ENCODE results near the gene RECQL5.

RECQL5 gene

DNA sequence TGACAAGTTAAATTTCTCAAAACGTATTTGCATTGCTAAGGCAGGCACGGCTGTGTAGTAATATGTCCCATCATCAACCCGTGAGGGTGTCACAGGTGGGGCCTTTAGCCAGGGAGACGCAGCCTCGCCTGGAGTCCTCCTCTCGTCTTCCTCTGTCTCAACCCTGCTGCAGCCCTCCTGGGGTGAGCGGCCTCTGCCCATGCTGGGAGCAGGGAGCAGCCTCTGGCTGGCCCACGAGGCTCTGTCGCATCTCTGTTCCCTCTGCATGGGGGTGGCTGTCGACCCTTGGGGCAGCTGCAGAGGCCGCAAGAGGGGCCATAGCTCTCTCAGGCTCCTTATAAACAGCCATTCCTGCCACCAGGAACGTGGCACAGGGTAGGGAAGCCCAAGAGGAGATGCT is 34.5 kb downstream of the RECQL5 start:
- DNase-seq = no peak

DNA sequence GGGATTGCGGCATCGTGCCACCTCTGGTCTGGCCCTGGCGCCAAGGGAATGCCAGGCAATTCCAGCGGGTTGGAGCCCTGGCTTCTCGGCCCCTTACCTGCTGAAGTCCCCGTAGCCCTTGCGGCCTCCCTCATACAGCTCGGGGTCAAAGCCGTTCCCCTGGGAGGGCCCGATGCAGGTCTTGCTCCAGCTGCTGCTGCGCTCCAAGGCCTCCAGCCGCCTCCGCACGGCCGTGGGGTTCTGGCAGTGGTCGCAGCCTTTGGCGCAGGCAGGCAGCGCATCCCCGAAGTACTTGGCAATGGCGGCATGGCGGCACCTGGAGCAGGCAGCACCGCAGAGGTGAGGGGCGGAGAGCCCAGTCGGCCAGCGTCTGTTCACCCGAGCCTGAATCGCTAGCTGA is 35.6 kb downstream of the RECQL5 start:
- no peak for DNase-seq

DNA sequence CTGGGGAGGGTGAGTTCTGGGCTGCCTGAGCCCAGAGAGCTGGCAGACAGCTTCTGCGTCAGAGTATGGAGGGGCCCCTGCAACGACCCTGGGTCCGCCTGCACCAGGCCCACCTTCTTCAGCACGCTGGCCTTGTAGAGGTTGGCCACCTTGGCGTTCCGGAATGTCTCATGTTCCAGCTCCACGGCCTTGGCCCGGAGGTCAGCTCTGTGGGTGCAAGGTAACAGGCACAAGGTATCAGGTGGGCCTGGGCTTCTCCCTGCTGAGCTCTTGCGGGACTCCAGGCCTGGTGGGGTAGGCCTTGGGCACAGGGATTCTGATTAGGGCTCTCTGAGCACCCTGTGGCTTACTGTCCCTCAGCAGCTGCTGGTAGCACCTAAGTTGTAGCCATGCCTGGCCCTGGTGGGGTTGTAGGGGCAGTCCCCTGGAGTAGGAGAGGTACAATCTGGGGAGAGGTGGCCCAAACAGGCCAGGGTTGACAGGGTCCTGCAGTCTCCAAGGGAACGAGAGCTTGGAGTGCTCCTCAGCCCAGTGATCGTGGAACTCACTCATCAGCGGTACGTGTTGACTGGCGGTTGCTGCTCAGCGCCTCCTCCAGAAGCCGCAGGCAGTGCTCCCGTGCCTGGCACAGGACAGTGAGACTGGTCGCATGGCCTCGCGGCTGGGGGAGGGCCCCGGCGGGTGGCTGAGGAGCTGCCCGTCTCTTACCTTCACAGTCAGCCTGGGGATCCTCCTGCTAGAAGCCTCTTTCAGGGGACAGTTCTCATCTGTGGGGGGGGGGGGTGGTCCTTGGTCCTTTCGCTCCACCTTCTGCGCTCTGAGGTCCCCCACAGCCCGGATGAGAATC is 36.7 kb downstream of the RECQL5 start:
- no peak for DNase-seq

DNA sequence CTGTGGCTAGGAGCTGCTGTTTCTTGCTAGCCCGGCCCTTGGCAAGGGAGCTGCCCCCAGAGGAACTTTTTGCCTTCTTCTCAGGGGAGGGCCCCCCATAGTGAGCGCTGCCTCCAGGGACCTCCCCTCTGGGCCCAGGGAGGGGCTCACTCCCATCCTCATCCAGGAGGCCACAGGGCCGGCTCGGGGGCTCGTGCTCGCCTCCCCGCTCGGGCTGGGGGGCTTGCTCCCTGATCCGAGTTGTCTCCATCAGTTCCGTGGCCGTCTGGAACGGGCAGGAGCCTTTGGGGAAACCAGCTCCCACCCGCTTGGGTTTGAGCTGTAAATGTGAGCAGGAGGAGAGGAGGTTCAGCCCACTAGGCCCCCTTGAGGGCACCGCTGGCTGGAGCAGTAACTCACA is 37.8 kb downstream of the RECQL5 start:
- no peak for DNase-seq

DNA sequence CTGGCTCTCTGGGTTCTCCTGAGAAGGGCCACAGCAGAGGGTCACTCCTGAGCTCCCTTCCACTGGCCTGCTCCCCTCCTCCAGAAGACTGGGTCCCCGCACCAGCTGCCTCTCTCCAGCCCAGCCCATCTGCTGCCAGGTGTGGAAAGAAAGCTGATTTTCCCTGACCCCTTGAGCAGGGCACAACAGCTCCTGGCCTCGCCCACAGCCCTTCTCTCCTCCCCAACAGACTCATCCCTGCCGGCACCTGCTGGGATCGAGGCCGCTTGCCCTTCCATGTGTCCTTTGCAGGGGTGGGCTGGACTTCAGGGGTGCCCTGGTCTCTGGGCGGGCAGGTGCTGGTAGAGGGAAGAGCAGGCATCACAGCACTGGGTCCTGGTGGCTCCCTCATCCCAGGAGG is 38.5 kb downstream of the RECQL5 start:
- no peak for DNase-seq

DNA sequence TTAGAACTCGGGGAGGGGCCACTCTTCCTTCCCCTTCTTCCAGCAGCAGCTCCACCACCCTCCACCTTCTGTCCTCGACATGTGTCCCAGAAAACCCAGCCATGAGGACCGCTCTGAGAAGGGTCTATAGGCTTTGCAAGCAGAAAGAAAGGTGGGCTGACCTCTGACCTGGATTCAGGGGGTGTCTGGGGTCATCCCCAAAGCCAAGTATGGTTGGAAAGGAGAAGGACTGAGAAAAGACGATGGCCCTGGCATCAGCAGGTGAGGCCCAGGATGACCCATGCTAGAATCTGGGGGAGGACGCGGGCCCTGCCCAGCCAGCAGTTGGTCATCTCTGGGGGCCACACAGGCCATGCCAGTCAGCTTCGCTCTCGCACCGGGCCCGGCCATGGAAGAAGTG is 39.9 kb downstream of the RECQL5 start:
- DNase-seq = no peak

DNA sequence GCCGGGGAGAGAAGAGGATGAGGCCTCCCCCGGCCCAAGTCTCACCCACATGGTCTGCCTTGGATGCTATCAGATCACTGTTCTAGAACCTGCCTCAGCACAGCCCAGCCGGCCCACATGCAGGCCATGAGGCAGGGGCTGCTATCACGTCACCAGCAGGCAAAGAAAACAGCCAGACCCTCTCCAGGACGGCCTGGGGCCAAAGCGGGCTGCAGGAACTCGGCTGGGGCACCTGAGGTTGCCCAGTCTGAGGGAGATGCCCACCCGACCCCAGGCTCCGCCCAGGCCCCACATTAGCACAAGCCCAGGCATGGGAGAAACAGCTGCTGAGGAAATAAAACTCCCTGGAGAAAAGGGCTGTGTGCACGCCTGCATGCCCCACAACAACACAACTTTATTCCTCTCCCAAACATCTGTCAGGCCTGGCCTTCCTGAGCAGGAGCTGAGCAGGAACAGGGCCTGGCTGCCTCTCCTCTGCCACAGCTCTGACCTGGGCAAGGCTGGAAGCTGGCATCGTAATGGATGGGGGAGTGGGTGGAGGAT is 40.4 kb downstream of the RECQL5 start:
- no peak for DNase-seq

DNA sequence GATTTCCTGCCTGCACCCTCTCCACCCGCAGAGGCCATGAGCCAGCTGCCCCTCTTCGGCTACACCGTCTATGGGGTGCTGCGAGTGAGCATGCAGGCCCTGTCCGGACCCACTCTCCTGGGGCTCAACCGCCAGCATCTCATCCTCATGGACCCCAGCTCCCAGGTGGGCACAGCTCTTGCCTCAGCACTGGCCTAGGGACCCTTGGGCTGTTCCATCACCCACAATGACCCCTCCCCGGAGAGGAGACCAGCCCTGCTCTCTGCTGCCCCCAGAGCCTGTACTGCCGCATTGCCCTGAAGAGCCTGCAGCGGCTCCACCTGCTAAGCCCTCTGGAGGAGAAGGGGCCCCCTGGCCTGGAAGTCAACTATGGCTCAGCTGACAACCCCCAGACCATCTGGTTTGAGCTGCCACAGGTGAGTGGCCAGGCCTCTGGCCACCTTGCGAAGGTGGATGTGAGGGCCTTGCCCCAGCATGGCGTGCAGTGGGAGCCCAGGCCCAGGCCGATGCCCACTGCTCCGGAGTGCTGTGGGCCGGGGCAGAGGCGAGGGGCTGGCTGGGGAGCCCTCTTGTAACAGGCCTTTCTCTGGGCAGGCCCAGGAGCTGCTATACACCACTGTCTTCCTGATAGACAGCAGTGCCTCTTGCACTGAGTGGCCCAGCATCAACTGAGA is 41.0 kb downstream of the RECQL5 start:
- no peak for DNase-seq

DNA sequence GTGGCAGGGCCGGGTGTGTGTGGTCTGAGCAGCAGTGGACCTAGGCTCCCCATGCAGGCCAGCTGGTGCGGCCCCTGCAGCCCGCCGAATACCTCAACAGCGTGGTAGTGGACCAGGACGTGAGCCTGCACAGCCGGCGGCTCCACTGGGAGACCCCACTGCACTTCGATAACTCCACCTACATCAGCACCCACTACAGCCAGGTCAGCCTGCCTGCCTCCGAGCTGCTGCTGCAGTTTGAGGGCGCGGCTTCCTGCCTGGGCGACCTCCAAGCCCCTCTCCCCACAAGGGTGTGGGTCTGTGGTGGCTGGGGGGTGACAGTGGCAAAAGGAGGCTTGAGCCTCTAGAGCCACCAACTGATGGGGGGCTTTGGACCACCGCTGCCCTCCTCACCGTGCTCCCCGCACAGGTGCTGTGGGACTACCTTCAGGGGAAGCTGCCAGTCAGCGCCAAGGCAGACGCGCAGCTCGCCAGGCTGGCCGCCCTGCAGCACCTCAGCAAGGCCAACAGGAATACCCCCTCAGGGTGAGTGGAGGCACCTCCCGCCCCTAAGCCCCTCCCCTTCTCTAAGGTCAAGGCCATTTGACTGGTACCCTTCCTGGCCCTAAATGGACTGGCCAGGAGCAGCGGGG is 42.1 kb downstream of the RECQL5 start:
- no peak for DNase-seq

DNA sequence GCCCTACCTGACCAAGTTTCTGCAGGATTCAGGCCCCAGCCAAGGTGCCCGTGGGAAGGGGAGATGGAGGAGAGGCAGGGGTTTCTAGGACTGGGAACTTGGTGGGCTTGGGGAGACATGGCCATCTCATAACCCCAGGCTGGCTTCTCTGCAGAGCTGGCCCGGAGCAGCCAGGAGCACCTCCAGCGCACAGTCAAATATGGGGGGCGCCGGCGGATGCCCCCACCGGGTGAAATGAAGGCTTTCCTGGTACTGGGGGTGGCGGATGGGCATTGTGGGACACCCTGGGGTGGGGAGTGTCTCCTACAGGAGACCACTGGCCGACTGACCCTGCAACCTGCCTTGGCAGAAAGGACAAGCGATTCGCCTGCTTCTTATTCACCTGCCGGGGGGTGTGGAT is 42.9 kb downstream of the RECQL5 start:
- no peak for DNase-seq

DNA sequence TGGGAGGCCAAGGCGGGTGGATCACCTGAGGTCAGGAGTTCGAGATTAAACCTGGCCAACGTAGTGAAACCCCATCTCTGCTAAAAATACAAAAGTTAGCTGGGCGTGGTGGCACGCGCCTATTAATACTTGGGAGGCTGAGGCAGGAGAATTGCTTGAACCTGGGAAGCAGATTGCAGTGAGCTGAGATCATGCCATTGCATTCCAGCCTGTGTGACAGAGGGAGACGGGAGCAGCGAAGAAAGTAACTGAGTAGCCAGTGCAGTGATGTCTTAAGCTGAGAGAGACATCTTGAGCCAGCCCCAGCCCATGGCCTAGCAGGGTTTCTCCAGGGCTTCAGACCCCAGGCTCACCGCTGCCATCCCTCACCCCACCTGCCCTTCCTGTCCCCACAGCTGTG is 43.6 kb downstream of the RECQL5 start:
- no peak for DNase-seq

DNA sequence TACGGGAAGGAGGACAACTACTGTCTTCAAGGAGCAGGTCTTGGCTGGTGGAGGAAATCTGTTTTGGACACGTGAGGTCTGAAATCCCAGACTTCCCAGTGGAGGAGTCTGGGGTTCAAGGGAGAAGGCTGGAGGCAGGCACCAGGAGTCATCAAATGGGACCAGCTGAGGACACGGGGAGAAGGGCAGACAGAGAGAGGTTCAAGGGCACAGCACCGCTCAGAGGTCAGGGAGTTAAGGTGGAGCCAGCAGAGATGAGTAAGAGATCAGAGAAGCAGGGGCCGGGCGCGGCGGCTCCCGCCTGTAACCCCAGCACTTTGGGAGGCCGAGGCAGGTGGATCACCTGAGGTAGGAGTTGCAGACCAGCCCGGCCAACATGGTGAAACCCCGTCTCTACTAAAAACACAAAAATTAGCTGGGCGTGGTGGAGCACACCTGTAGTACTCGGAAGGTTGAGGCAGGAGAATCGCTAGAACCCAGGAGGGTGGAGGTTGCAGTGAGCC is 44.1 kb downstream of the RECQL5 start:
- DNase-seq = no peak

DNA sequence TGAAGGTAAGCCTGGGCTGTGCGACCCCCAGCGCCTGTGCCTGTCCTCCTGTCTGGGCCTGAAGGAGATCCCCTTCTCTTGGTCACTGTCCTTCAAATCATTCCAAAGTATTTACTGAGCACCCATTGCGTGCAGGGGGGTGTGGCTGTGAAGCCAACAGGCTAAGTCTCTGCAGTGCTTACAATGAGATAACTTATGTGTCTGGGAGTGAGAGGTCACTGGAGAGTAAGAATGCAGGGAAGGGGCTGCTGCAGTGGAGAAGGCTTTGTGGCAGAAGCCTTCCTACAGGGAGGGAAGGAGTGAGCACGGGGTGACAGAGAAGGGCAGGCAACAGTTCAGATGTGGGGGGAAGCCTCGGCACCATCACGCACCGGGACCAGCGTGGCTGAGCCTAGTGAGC is 44.9 kb downstream of the RECQL5 start:
- DNase-seq = no peak

DNA sequence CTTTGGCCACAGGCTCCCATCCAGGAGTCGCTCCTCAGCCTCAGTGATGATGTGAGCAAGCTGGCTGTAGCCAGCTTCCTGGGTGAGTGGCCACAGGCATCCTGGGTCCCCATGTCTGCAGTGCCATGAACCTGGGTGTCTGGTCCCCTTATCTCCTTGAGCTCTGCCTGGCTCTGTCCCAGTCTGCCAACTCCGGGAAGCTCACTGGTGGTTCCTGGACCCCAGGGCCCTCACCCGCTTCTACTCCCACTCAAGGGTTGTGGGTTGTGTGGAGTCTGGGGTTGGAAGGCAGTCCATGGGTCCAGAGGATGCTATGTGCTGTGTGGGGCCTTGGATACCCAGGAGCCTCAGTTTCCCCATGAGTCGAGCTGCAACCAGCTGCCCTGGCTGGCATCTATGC is 45.5 kb downstream of the RECQL5 start:
- no peak for DNase-seq

DNA sequence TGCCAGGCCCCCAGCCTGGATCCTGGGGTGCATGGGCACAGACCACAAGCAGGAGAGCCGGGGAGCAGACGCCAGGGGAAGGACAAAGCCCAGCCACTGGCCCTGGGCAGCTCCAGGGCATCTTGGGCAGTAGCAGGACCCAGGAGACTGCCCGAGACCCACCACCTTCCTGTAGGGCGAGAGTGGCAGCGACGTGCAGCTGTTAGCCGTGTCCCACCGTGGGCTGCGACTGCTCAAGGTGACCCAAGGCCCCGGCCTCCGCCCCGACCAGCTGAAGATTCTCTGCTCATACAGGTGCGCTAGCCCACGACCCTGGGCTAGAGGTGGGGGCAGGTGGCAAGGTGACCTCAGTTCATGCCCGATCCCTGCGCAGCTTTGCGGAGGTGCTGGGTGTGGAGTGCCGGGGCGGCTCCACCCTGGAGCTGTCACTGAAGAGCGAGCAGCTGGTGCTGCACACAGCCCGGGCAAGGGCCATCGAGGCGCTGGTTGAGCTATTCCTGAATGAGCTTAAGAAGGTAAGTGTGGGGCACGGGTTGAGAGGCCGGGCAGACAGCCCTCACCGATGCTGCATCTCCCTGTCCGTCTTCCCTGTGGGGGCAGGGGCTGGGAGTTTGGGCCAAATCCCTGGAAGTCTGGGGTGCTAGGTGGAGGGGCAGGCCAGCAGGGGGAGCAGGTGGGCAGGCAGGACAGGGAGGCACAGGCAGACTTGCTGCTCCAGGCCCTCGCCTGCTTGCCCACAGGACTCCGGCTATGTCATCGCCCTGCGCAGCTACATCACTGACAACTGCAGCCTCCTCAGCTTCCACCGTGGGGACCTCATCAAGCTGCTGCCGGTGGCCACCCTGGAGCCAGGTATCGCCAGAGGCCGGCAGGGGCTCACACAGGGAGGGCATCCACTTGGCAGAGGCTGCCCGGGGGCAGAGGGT is 47.2 kb downstream of the RECQL5 start:
- no peak for DNase-seq

DNA sequence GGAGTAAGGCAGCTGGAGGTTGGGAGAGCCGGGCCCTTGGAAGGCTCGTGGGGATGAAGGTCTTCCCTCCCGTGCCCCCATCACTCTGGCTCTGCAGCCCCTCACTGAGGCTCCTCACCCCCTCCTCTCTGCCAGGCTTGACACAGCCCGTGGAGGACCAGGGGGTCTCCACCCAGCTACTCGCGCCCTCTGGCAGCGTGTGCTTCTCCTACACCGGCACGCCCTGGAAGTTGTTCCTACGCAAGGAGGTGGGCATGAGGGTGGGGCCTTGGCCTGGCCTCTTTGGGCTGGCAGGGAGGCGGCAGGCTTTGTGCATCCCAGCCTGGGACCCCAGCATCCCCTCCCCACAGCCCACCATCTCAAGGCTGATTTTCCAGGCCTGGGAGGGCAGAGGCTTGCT is 49.3 kb downstream of the RECQL5 start:
- no peak for DNase-seq

DNA sequence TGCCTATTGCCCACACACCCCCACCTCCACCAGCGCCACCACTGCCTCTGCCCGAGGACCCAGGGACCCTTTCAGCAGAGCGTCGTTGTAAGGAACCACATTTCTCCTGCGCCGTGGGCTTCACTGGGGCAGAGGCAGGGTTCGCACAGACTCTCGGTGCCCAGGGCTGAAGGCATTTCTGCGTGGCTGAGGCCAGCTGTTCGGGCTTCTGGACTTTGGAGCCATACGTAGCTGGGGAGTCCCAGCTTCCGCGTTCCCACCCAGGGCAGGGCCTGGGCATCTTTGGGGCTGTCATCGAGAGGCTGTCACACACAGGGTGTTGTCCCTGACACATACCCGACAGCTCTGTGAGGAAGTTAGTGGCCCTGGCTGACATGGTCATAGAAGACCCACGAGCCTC is 49.7 kb downstream of the RECQL5 start:
- DNase-seq = no peak

DNA sequence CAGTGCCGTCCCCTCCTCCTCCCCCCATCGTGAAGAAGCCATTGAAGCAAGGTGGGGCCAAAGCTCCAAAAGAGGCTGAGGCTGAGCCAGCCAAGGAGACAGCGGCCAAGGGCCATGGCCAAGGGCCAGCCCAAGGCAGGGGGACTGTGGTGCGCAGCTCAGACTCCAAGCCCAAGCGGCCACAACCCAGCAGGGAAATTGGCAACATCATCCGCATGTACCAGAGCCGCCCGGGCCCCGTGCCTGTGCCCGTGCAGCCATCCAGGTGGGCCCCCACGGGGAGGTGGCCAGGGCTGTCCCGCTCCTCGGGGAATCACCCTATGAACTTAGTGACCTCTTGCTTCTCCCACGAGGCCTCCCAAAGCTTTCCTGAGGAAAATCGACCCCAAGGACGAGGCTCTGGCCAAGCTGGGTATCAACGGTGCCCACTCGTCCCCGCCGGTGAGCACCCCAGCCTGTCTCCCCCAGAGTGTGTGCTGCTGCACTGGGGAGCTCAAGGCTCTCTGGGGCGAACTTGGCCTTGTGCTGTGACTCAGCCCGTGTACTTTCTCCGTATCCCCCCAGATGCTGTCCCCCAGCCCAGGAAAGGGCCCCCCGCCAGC is 50.3 kb downstream of the RECQL5 start:
- DNase-seq = no peak

DNA sequence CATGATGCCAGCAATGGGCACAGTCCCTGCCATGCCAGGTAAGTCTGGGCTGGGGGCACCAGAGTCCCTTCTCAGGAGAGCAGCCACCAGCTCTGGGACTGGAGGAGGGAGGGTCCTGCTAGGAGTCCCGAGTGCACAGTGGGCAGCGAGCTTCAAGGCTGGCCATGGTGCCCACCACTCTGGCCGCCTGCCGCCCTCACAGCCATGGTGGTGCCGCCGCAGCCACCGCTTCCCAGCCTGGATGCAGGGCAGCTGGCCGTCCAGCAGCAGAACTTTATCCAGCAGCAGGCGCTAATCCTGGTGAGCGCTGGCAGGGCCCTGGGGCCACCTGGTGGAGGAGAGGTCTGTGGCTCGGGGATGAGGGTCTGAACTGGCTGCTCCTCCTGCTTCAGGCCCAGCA is 51.7 kb downstream of the RECQL5 start:
- DNase-seq = no peak

DNA sequence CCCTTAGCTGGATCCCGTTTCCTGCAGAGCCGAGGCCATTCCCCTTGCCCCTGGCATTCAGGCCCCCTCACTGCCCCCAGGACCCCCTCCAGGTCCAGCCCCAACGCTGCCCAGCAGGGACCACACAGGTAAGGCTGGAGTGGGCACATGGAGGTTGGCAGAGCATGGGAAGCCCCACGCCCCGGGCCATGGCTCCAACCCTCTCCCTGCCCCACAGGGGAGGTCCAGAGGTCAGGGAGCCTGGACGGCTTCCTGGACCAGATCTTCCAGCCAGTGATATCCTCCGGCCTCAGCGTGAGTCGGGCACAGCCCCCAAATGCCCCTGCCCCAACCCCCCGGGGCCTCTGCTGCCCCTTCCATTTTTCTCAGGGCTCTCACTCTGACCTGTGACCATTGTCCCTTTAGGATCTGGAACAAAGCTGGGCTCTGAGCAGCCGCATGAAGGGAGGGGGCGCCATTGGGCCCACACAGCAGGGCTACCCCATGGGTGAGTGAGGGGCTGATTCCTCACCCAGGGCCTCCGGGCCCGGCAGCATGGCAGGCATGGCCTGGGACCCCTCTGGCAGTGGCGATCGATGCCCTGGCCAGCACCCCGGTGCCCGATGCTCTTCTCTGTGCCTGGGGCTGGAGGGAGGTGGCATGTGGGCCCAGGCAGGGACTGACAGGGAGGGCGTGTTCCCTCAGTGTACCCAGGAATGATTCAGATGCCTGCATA is 52.2 kb downstream of the RECQL5 start:
- no peak for DNase-seq

DNA sequence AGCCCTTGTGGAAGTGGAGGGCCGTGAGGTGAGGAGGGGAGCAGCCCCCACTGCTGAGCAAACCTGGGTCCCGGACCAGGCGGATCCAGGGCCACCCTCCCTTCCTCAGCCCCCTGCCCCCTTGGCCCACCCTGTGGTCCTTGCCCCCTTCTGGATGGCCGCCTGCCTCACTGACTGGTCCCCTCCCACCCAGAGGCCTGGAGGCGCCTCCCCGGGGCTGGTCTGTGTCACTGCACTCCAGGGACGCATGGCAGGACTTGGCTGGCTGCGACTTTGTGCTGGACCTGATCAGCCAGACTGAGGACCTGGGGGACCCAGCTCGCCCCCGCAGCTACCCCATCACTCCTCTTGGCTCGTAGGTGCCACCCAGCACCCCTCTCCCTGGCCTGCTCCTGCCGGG is 52.9 kb downstream of the RECQL5 start:
- DNase-seq = no peak
